Nephron progenitor cell (in vitro differentiated cells): ENCODE measurements around the gene SEBOX.

Experiments used
- DNase-seq: peaks from one replicate; pipeline ENCODE4 v3.0.0; 2021
- H3K27ac Mint-ChIP-seq: 2 replicates; pipeline ENCODE4 v1.8.0; 2021; ENCODE audit warnings: mild to moderate bottlenecking, moderate library complexity, mixed read lengths
- H3K27me3 Mint-ChIP-seq: 2 replicates; pipeline ENCODE4 v1.8.0; 2021; ENCODE audit warnings: mild to moderate bottlenecking, low read depth, mixed read lengths; ENCODE audit not compliant: poor library complexity
- H3K36me3 Mint-ChIP-seq: 2 replicates; pipeline ENCODE4 v1.8.0; 2021; ENCODE audit warnings: low read depth, mixed read lengths
- H3K4me1 Mint-ChIP-seq: 2 replicates; pipeline ENCODE4 v1.8.0; 2021; ENCODE audit warnings: mixed read lengths
- H3K4me3 Mint-ChIP-seq: 2 replicates; pipeline ENCODE4 v1.8.0; 2021; ENCODE audit warnings: mild to moderate bottlenecking, moderate library complexity, mixed read lengths
- H3K9me3 Mint-ChIP-seq: 2 replicates; pipeline ENCODE4 v1.8.0; 2021; ENCODE audit warnings: mild to moderate bottlenecking, moderate library complexity, mixed read lengths
- CTCF ChIP-seq: fragments of 200-600 bp; sonication (generic); IDR thresholded peaks from 2 replicates; pipeline ENCODE4 v1.5.0; 2021; ENCODE audit warnings: antibody characterized with exemption

The SEBOX gene

GRCh38 chr17:28385037-28385400 lies 20.0 kb upstream of the SEBOX start:
- Mint-ChIP-seq H3K4me3 (peak overlapping the region; percentile 75), H3K27me3 (peaks cover 81% of the 10 kb centered on the region), H3K36me3 (peaks cover 16% of the 10 kb centered on the region), H3K27ac (no peak overlapping the region), H3K9me3 (no peaks in the 10 kb centered on the region), H3K4me1 (peaks cover 7% of the 10 kb centered on the region)
- no peak for DNase-seq
- no peak for TF ChIP-seq CTCF

- Mint-ChIP-seq H3K36me3 (peaks cover 11% of the 10 kb centered on the region), H3K4me1 (peaks cover 7% of the 10 kb centered on the region), H3K27me3 (peaks cover 86% of the 10 kb centered on the region), H3K4me3 (peak overlapping the region; percentile 75), H3K9me3 (no peaks in the 10 kb centered on the region), H3K27ac (no peak overlapping the region)
- peak; percentile 50 for DNase-seq
- TF ChIP-seq CTCF: no peak
Measured at GRCh38 chr17:28384281-28385036, 19.5 kb upstream of the SEBOX start.

GRCh38 chr17:28381141-28381825 lies 16.3 kb upstream of the SEBOX start:
- H3K9me3 Mint-ChIP-seq: no peaks in the 10 kb centered on the region
- H3K4me3 Mint-ChIP-seq: peak overlapping the region; percentile 37
- peaks cover 7% of the 10 kb centered on the region for H3K4me1 Mint-ChIP-seq
- no peak overlapping the region for H3K27ac Mint-ChIP-seq
- peaks cover 75% of the 10 kb centered on the region for H3K27me3 Mint-ChIP-seq
- H3K36me3 Mint-ChIP-seq: peaks cover 9% of the 10 kb centered on the region
- TF ChIP-seq CTCF: peak; percentile 41
- DNase-seq: peak; percentile 70

GRCh38 chr17:28379814-28380801 lies 15.1 kb upstream of the SEBOX start:
- H3K36me3 Mint-ChIP-seq: peaks cover 5% of the 10 kb centered on the region
- no peak for TF ChIP-seq CTCF
- DNase-seq: no peak
- peaks cover 65% of the 10 kb centered on the region for H3K27me3 Mint-ChIP-seq
- H3K4me1 Mint-ChIP-seq: peaks cover 7% of the 10 kb centered on the region
- peak overlapping the region; percentile 11 for H3K4me3 Mint-ChIP-seq
- no peak overlapping the region for H3K27ac Mint-ChIP-seq
- no peaks in the 10 kb centered on the region for H3K9me3 Mint-ChIP-seq

GRCh38 chr17:28372945-28373274 lies 7.9 kb upstream of the SEBOX start:
- Mint-ChIP-seq H3K4me1 (peaks cover 36% of the 10 kb centered on the region), H3K4me3 (peak overlapping the region; percentile 72), H3K36me3 (no peaks in the 10 kb centered on the region), H3K9me3 (no peaks in the 10 kb centered on the region), H3K27ac (no peak overlapping the region), H3K27me3 (peaks cover 39% of the 10 kb centered on the region)
- TF ChIP-seq CTCF: no peak
- no peak for DNase-seq
